Mesendoderm (in vitro differentiated cells): ENCODE measurements around the gene VWF.
"Not testable (repeated sequence)": the region's sequence is repeated elsewhere in the genome, so short reads cannot be mapped to it uniquely, and the experiment has no call there.

Experiments used
- DNase-seq: peaks from one replicate; pipeline ENCODE4 v3.0.0; 2013
- H2AK5ac ChIP-seq: 2 replicates; pipeline ENCODE4 v1.6.1; 2013; ENCODE audit warnings: low read length, inconsistent platforms
- H2BK120ac ChIP-seq: 2 replicates; pipeline ENCODE4 v1.6.1; 2013; ENCODE audit warnings: low read depth, mild to moderate bottlenecking, low read length, moderate library complexity, mixed read lengths
- H2BK15ac ChIP-seq: replicated peaks from 2 replicates; pipeline ENCODE4 v1.6.1; 2013; ENCODE audit warnings: low read depth, mild to moderate bottlenecking, moderate library complexity
- H2BK5ac ChIP-seq: 2 replicates; pipeline ENCODE4 v1.6.1; 2013; ENCODE audit warnings: low read length, inconsistent platforms
- H3K18ac ChIP-seq: 2 replicates; pipeline ENCODE4 v1.6.1; 2013; ENCODE audit warnings: mild to moderate bottlenecking, low read length, mixed read lengths
- H3K23ac ChIP-seq: one replicate; pipeline ENCODE4 v1.6.1; 2013; ENCODE audit warnings: low read length
- H3K27ac ChIP-seq: 2 replicates; pipeline ENCODE4 v1.5.1; 2013; ENCODE audit warnings: low read depth, mild to moderate bottlenecking, inconsistent platforms, low read length, moderate library complexity
- H3K27me3 ChIP-seq: 2 replicates; pipeline ENCODE4 v1.6.1; 2013; ENCODE audit warnings: low read length, control low read depth, mild to moderate bottlenecking, inconsistent platforms; ENCODE audit not compliant: insufficient read depth, poor library complexity
- H3K36me3 ChIP-seq: 2 replicates; pipeline ENCODE4 v1.6.1; 2013; ENCODE audit warnings: low read length, inconsistent platforms; ENCODE audit not compliant: control insufficient read depth, insufficient read depth
- H3K4ac ChIP-seq: one replicate; pipeline ENCODE4 v1.6.1; 2013; ENCODE audit warnings: low read depth, mild to moderate bottlenecking, low read length, moderate library complexity
- H3K4me1 ChIP-seq: 2 replicates; pipeline ENCODE4 v1.6.1; 2013; ENCODE audit warnings: low read depth, low read length, inconsistent platforms; ENCODE audit not compliant: control insufficient read depth
- H3K4me2 ChIP-seq: 2 replicates; pipeline ENCODE4 v1.6.1; 2013; ENCODE audit warnings: low read length
- H3K4me3 ChIP-seq: 2 replicates; pipeline ENCODE4 v1.5.1; 2013; ENCODE audit warnings: mild to moderate bottlenecking, low read length
- H3K56ac ChIP-seq: one replicate; pipeline ENCODE4 v1.6.1; 2013; ENCODE audit warnings: low read length
- H3K79me1 ChIP-seq: 2 replicates; pipeline ENCODE4 v1.6.1; 2013; ENCODE audit warnings: low read length, inconsistent platforms
- H3K79me2 ChIP-seq: 2 replicates; pipeline ENCODE4 v1.6.1; 2013; ENCODE audit warnings: mild to moderate bottlenecking, low read length; ENCODE audit not compliant: control insufficient read depth, insufficient read depth
- H3K9ac ChIP-seq: 2 replicates; pipeline ENCODE4 v1.6.1; 2013; ENCODE audit warnings: low read length, inconsistent platforms
- H4K5ac ChIP-seq: one replicate; pipeline ENCODE4 v1.6.1; 2013; ENCODE audit warnings: low read length
- H4K8ac ChIP-seq: one replicate; pipeline ENCODE4 v1.6.1; 2013; ENCODE audit warnings: low read depth, mild to moderate bottlenecking, control low read depth, low read length, moderate library complexity
- WGBS: extraction: QIAGEN DNeasy Blood & Tissue Kit; methylation state at CpG from one replicate; pipeline ENCODE4 v1.1.7; 2013; ENCODE audit warnings: low lambda C conversion rate, missing lambda C conversion rate; ENCODE audit not compliant: insufficient coverage; ENCODE audit errors: extremely low coverage; 5-methylcytosine and 5-hydroxymethylcytosine counted together

Gene VWF

DNA sequence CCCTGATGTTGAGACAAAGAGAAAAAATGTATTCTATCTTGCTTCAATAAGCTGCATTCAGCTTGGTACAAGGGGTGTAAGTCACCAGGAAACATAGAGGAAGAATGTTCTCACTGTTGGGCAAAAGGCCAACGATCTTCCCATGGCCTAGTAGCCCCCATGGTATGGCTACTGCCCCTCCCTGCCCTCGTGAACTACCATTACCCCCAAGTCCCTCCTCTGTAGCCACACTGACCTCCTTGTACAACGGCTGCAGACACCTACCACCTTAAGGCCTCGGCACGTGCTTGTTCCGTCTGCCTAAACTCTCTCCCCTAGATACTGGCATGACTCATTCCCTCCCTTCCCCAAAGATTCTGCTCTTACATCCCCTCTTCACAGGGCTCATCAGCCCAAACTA lies 97.5 kb downstream of the VWF start:
- H4K5ac ChIP-seq = no peak overlapping the region
- H3K23ac ChIP-seq = no peak overlapping the region
- H4K8ac ChIP-seq = no peak overlapping the region
- DNase-seq = no peak
- H3K27me3 ChIP-seq = no peaks in the 10 kb centered on the region
- no peak overlapping the region for H3K56ac ChIP-seq
- no peaks in the 10 kb centered on the region for H3K36me3 ChIP-seq
- H3K9ac ChIP-seq = no peak overlapping the region
- no peak overlapping the region for H2BK15ac ChIP-seq
- no peak overlapping the region for H2BK5ac ChIP-seq
- no peaks in the 10 kb centered on the region for H3K79me2 ChIP-seq
- no CpG with 5 or more reads among the region's 6 CpGs for WGBS
- no peak overlapping the region for H3K18ac ChIP-seq
- no peaks in the 10 kb centered on the region for H3K4me1 ChIP-seq
- H3K4ac ChIP-seq = no peak overlapping the region
- no peak overlapping the region for H3K4me3 ChIP-seq
- no peaks in the 10 kb centered on the region for H3K79me1 ChIP-seq
- no peak overlapping the region for H2BK120ac ChIP-seq
- no peak overlapping the region for H2AK5ac ChIP-seq
- no peak overlapping the region for H3K4me2 ChIP-seq
- no peak overlapping the region for H3K27ac ChIP-seq

DNA sequence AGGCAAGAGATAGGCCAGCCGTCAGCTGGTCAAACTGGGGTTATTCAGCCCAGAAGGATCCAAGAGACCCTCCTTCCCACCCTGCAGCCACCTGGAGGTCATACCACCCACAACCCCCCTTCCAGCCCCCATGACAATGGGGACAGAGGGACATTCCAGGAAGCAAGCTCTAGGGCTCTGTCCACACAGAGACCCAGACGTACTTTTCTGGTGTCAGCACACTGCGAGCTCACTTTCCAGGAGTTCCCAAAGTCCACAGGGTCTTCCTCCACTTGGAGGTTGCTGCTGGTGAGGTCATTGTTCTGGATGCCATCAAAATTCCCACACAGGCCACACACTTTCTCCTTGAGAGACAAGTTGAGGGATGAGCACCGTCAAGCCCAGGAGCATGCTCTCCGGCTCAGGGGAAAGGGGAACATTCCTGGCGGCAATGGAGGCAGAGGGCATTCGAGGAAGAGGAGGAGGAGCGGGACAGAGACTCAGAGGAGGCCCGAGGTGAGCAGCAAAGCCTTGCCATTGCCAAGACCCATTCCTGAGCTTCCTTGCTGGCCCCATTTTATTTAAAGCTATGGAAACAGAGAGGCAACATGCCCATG lies 98.7 kb downstream of the VWF start:
- not testable (repeated sequence) for H3K36me3 ChIP-seq, H3K27me3 ChIP-seq, H3K4me2 ChIP-seq, H4K5ac ChIP-seq, H3K4ac ChIP-seq, H3K4me1 ChIP-seq, H3K9ac ChIP-seq, H3K27ac ChIP-seq, DNase-seq, H2BK15ac ChIP-seq, H3K79me2 ChIP-seq, H2BK5ac ChIP-seq, H3K56ac ChIP-seq, H3K4me3 ChIP-seq, H2BK120ac ChIP-seq, H4K8ac ChIP-seq, H2AK5ac ChIP-seq, H3K79me1 ChIP-seq, H3K18ac ChIP-seq, H3K23ac ChIP-seq
- no CpG with 5 or more reads among the region's 9 CpGs for WGBS

DNA sequence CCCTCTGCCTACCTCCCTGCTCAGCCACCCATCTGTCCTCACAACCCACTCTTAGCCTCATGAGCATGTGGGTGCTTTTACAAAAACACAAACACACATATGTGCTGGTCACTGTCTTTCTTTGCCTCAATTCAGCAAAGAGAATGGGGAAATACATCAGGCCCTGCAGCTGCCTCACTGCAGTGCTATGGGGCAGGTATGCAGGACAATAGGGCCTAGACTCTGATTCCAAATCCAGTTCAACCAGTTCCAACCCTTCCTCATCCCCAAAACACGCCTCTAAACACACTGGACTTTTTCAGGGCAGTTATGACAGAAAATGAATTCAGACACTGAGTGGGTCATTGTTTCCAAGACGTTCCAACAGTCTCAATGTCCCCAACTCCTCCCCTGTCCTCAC lies 100.4 kb downstream of the VWF start:
- not testable (repeated sequence) for H3K56ac ChIP-seq, H2BK5ac ChIP-seq, H3K79me1 ChIP-seq, H3K4me1 ChIP-seq, H3K4me2 ChIP-seq, H2BK15ac ChIP-seq, H3K36me3 ChIP-seq, H3K4ac ChIP-seq, H3K9ac ChIP-seq, H4K5ac ChIP-seq, H3K79me2 ChIP-seq, H3K4me3 ChIP-seq, H4K8ac ChIP-seq, H2AK5ac ChIP-seq, H2BK120ac ChIP-seq, H3K27me3 ChIP-seq, H3K23ac ChIP-seq, H3K18ac ChIP-seq, H3K27ac ChIP-seq, DNase-seq
- WGBS = no CpG with 5 or more reads among the region's 2 CpGs

DNA sequence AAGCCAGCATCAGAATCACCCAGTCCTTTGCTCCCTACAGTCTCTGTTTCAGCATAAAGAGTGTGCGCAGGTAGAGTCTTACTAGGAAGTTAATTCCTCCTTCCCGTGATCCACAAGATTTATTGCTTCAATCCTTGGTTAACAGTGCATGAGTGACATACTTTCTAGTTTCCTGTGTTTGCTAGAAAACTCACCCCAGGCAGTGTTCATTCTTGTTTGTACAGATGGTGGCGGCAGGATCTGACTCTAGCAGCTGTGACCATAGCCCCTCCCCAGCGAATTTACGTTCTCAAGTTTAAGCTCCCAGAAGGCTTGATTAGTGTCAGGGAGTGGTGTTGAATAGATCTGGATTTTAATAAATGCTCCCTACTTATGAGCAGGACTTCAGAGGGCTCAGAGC lies 103.5 kb downstream of the VWF start:
- H3K4ac ChIP-seq = no peak overlapping the region

DNA sequence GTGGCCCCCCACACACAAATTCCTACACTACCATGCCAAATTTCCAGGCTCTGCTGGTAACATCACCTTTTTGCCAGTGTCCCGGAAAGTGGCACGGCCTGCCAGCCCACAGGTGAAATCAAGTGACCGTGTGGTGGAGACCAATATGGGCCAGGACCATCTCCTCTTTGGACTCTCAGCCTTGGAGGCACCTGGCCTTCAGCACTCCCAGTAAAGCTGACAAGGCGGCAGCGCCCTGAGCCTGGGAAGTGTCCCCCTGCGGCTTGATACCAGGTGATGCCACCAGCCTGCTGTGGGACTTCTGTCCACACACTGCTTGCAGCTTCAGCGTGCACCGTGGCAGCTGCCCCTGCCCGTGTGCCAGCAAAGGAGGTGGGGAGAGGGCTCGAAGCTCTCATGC lies 104.0 kb downstream of the VWF start:
- no CpG with 5 or more reads among the region's 10 CpGs for WGBS
- H2BK120ac ChIP-seq = not testable (repeated sequence)

More for the DNA sequence above, 103.5 kb downstream of the VWF start:
- Histone ChIP-seq H3K56ac (no peak overlapping the region), H3K36me3 (no peaks in the 10 kb centered on the region), H3K79me1 (no peaks in the 10 kb centered on the region), H2AK5ac (no peak overlapping the region), H2BK15ac (no peak overlapping the region), H3K9ac (no peak overlapping the region), H3K4me1 (no peaks in the 10 kb centered on the region), H3K4me3 (no peak overlapping the region), H3K27me3 (no peaks in the 10 kb centered on the region), H3K18ac (no peak overlapping the region), H3K23ac (no peak overlapping the region), H2BK120ac (no peak overlapping the region), H2BK5ac (no peak overlapping the region), H3K79me2 (no peaks in the 10 kb centered on the region), H4K8ac (no peak overlapping the region), H4K5ac (no peak overlapping the region), H3K4me2 (no peak overlapping the region), H3K27ac (no peak overlapping the region)
- no CpG with 5 or more reads among the region's 5 CpGs for WGBS
- DNase-seq = no peak

DNA sequence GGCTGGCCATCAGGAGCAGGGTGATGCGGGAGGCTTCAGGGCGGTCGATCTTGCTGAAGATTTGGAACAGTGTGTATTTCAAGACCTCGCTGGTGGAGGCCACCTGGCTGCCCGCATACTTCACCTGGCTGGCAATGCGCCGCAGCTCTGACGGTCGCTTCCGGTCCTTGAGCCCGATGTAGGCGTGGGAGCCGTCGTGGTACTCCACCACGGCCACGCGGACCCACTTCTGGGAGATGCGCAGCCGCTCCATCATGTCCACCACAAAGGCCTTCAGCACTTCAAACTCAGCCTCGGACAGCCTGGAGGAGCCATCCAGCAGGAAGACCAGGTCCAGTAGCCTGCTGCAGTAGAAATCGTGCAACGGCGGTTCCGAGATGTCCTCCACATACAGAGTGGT lies 105.2 kb downstream of the VWF start:
- H2BK15ac ChIP-seq, H3K56ac ChIP-seq, H4K5ac ChIP-seq, H2BK5ac ChIP-seq, H3K23ac ChIP-seq, H3K27me3 ChIP-seq, H3K9ac ChIP-seq, H4K8ac ChIP-seq, H3K18ac ChIP-seq, H3K4me3 ChIP-seq, H2BK120ac ChIP-seq, H3K36me3 ChIP-seq, H2AK5ac ChIP-seq, H3K79me1 ChIP-seq, H3K4me1 ChIP-seq, DNase-seq, H3K4me2 ChIP-seq, H3K79me2 ChIP-seq, H3K4ac ChIP-seq, H3K27ac ChIP-seq: not testable (repeated sequence)
- WGBS = no CpG with 5 or more reads among the region's 24 CpGs

More for the DNA sequence above, 104.0 kb downstream of the VWF start:
- not testable (repeated sequence) for DNase-seq, H3K56ac ChIP-seq, H3K27ac ChIP-seq, H4K5ac ChIP-seq, H3K79me1 ChIP-seq, H2BK15ac ChIP-seq, H2AK5ac ChIP-seq, H2BK5ac ChIP-seq, H3K9ac ChIP-seq, H3K27me3 ChIP-seq, H3K4me3 ChIP-seq, H3K18ac ChIP-seq, H3K23ac ChIP-seq, H3K79me2 ChIP-seq, H3K4me2 ChIP-seq, H3K36me3 ChIP-seq, H3K4ac ChIP-seq, H4K8ac ChIP-seq, H3K4me1 ChIP-seq
